DOHH2 (cell line): ENCODE data around the gene KIF26B.

ENCODE experiments used
- CTCF ChIP-seq: fragments of 200-600 bp; sonication (generic); IDR thresholded peaks from one replicate; pipeline ENCODE4 v1.5.1; 2014; ENCODE audit warnings: antibody characterized with exemption, mild to moderate bottlenecking, low read depth, low read length; ENCODE audit not compliant: poor library complexity, severe bottlenecking
- EZH2phosphoT487 ChIP-seq: fragments of 200-600 bp; sonication (generic); IDR thresholded peaks from 2 replicates; pipeline ENCODE4 v1.6.1; 2017; ENCODE audit warnings: borderline replicate concordance, mild to moderate bottlenecking, antibody characterized with exemption, low read length, moderate library complexity, mixed read lengths

DNA sequence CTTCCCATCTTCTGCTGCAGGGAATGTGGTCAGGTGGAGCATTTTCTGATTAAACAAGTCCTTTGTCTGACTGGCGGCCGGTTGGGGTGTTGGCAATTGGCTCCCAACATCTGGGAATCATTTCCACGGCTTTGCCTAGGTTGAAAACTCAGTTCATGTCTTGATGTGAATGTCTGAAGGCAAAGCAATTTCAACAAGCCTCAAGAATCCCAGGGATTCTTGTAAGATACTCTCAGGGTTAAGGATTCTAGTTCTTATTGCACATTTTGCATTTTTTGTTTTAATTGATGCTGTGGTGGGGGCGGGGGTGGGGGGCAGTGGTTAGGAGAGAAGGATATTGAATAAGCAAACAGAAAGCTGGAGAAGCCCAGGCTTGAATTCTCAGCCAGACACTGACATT, 273.9 kb downstream of the KIF26B start:
- TF ChIP-seq CTCF, result no peak
- no peak for TF ChIP-seq EZH2phosphoT487
